Panc1 (cell line): ENCODE measurements around the gene KIAA1671.
"Not testable (repeated sequence)": the region's sequence is repeated elsewhere in the genome, so short reads cannot be mapped to it uniquely, and the experiment has no call there.

ENCODE experiments used
- CTCF ChIP-seq: fragments of 450-650 bp; IDR thresholded peaks from 2 replicates; pipeline ENCODE4 v1.5.1; 2017; ENCODE audit warnings: mild to moderate bottlenecking
- POLR2AphosphoS5 ChIP-seq: IDR thresholded peaks from 2 replicates; pipeline ENCODE4 v1.6.1; 2012; ENCODE audit warnings: mild to moderate bottlenecking, low read depth, low read length, moderate library complexity
- REST ChIP-seq, 2 experiments: IDR thresholded peaks; 2 replicates each; pipeline ENCODE4 v1.6.1; 2011 to 2012; ENCODE audit warnings: low read depth in 2 of 2, control low read depth in 1 of 2, low read length in 1 of 2, mild to moderate bottlenecking in 1 of 2, moderate library complexity in 1 of 2; ENCODE audit not compliant: insufficient read depth in 1 of 2

GRCh38 chr22:25178348-25178747 lies 225.8 kb downstream of the KIAA1671 start:
- not testable (repeated sequence) for TF ChIP-seq CTCF; POLR2AphosphoS5; REST (IDR thresholded peaks at IDR 0.05; ENCODE audit: insufficient read depth in 1 of 2, low read depth in 2 of 2, low read length in 1 of 2)
